Hepatocyte (in vitro differentiated cells): ENCODE measurements around the gene TBC1D24. TPM values are rescaled to one million over a fixed set of nuclear protein-coding genes. Genes with fewer than 3 reads are reported as not detected.

Source experiments
- DNase-seq: peaks from one replicate; pipeline ENCODE4 v3.0.0-alpha.2; 2016; ENCODE audit warnings: low spot score
- H2AFZ ChIP-seq: fragments of 200-600 bp; sonication (generic); 2 replicates; pipeline ENCODE4 v1.6.0; 2016; ENCODE audit warnings: antibody characterized with exemption, mild to moderate bottlenecking
- H3K27ac ChIP-seq: fragments of 200-600 bp; sonication (generic); 2 replicates; pipeline ENCODE4 v1.5.1; 2016; ENCODE audit warnings: mild to moderate bottlenecking
- H3K27me3 ChIP-seq: fragments of 200-600 bp; sonication (generic); 2 replicates; pipeline ENCODE4 v1.6.1; 2016
- H3K36me3 ChIP-seq: fragments of 200-600 bp; sonication (generic); replicated peaks from 2 replicates; pipeline ENCODE4 v1.5.1; 2016; ENCODE audit warnings: low read depth; ENCODE audit not compliant: insufficient read depth
- H3K4me1 ChIP-seq: fragments of 200-600 bp; sonication (generic); 2 replicates; pipeline ENCODE4 v1.5.1; 2016; ENCODE audit warnings: mild to moderate bottlenecking, moderate library complexity; ENCODE audit not compliant: insufficient read depth
- H3K4me2 ChIP-seq: fragments of 200-600 bp; sonication (generic); 2 replicates; pipeline ENCODE4 v1.6.0; 2016
- H3K4me3 ChIP-seq: fragments of 200-600 bp; sonication (generic); 2 replicates; pipeline ENCODE4 v1.5.1; 2016; ENCODE audit warnings: mild to moderate bottlenecking
- H3K79me2 ChIP-seq: fragments of 200-600 bp; sonication (generic); 2 replicates; pipeline ENCODE4 v1.6.0; 2017; ENCODE audit warnings: mild to moderate bottlenecking
- H3K9me2 ChIP-seq: fragments of 200-600 bp; sonication (generic); replicated peaks from 2 replicates; pipeline ENCODE4 v1.6.0; 2017; ENCODE audit warnings: mild to moderate bottlenecking; ENCODE audit not compliant: insufficient read depth
- H3K9me3 ChIP-seq: fragments of 200-600 bp; sonication (generic); 2 replicates; pipeline ENCODE4 v1.5.1; 2016; ENCODE audit warnings: low read depth, mild to moderate bottlenecking
- H4K20me1 ChIP-seq: fragments of 200-600 bp; sonication (generic); 2 replicates; pipeline ENCODE4 v1.6.0; 2016; ENCODE audit warnings: mild to moderate bottlenecking; ENCODE audit not compliant: insufficient read depth, poor library complexity, severe bottlenecking
- EZH2 ChIP-seq: fragments of 200-600 bp; sonication (generic); IDR thresholded peaks from 2 replicates; pipeline ENCODE4 v1.6.1; 2016; ENCODE audit warnings: antibody characterized with exemption, mild to moderate bottlenecking, borderline replicate concordance
- EZH2phosphoT487 ChIP-seq: fragments of 200-600 bp; sonication (generic); IDR thresholded peaks from one replicate; pipeline ENCODE4 v1.6.1; 2018; ENCODE audit warnings: antibody characterized with exemption, mild to moderate bottlenecking, low read depth, moderate library complexity; ENCODE audit not compliant: unreplicated experiment, severe bottlenecking
- WGBS: methylation state at CpG from one replicate; pipeline ENCODE4 v1.1.6; 2016; ENCODE audit warnings: low lambda C conversion rate; ENCODE audit errors: missing lambda C conversion rate; 5-methylcytosine and 5-hydroxymethylcytosine counted together
- polyA plus RNA-seq: library from polyadenylated mRNA; unstranded; fragments of >200 nt; fragmentation: Nextera tagmentation; extraction: Ambion mirVana; gene quantifications from 2 replicates; pipeline ENCODE4 v1.2.1, GENCODE V29; 2016
- total RNA-seq: library from RNA; depleted of rRNA; stranded (reverse); fragments of >200 nt; gene quantifications from 2 replicates; pipeline ENCODE4 v1.2.3, GENCODE V29; 2014
- TF ChIP-seq, protein P1 (sequence below): fragments of 200-600 bp; sonication (generic); IDR thresholded peaks from 2 replicates; pipeline ENCODE4 v1.5.1; 2016; ENCODE audit warnings: antibody characterized with exemption, mild to moderate bottlenecking; ENCODE audit not compliant: poor library complexity

Gene TBC1D24
- total and polyA plus RNA-seq, 2 experiments from 2014 or later, result 8.3 to 13.6 TPM

DNA sequence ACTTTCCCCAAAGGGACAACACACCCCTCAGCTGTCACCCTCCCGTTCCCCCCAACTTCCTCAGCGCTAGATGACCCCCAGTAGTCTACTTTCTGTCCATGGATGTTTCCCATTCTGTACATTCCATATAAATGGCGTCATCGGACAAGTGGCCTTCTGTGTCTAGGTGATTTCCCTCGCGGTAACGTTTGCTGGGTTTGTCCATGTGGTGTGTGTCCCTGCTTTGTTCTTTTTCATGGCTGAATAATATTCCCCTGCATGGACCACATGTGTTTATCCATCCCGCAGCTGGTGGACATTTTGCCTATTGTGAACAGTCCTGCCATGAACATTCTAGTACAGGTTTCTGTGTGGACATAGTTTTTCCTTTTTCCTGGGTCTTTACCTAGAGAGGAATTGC, 22.3 kb upstream of the TBC1D24 start:
- Histone ChIP-seq H3K9me2 (no peaks in the 10 kb centered on the region), H3K27ac (no peak overlapping the region), H4K20me1 (no peaks in the 10 kb centered on the region), H3K4me1 (no peaks in the 10 kb centered on the region), H3K27me3 (no peaks in the 10 kb centered on the region), H3K4me2 (no peak overlapping the region), H3K4me3 (no peak overlapping the region), H3K9me3 (no peaks in the 10 kb centered on the region), H2AFZ (no peak overlapping the region), H3K79me2 (no peaks in the 10 kb centered on the region), H3K36me3 (no peaks in the 10 kb centered on the region)
- no peak for DNase-seq
- WGBS, result 98% methylated on average over 8 of the region's 8 CpGs
- TF ChIP-seq, protein P1, sequence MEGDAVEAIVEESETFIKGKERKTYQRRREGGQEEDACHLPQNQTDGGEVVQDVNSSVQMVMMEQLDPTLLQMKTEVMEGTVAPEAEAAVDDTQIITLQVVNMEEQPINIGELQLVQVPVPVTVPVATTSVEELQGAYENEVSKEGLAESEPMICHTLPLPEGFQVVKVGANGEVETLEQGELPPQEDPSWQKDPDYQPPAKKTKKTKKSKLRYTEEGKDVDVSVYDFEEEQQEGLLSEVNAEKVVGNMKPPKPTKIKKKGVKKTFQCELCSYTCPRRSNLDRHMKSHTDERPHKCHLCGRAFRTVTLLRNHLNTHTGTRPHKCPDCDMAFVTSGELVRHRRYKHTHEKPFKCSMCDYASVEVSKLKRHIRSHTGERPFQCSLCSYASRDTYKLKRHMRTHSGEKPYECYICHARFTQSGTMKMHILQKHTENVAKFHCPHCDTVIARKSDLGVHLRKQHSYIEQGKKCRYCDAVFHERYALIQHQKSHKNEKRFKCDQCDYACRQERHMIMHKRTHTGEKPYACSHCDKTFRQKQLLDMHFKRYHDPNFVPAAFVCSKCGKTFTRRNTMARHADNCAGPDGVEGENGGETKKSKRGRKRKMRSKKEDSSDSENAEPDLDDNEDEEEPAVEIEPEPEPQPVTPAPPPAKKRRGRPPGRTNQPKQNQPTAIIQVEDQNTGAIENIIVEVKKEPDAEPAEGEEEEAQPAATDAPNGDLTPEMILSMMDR, result no peak
- TF ChIP-seq EZH2, result no peak
- no peak for TF ChIP-seq EZH2phosphoT487

DNA sequence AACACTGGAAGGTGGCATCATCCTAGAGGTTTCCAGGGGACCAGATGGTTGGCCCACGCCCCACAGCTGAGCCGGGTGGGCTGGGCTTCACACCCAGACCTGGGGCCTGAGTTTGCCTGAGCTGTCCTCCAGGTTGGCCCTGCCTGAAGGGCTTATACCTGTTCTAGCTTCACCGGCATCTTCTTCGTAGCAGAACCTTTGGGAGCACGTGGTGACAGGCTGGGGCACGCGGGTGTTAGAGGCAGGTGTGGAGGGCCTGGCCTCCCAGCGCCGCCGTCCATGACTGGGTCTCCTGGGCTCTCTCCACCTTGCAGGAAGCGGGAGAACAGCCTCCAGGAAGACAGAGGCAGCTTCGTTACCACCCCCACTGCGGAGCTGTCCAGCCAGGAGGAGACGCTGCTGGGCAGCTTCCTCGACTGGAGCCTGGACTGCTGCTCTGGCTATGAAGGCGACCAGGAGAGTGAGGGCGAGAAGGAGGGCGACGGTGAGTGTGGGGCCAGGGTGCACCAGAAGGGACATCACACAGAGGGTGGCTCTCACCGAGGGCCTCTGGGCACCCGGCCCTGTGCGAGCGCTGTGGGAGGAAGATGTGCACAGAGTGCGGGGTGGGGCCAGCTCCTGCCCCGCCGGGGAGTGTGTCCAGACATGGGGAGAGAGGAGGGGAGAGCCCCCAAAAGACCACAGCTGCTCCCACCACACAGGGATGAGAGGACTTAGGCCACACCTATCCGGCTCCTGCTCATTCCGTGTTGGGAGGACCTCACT, 19.7 kb upstream of the TBC1D24 start:
- Histone ChIP-seq H3K4me2 (no peak overlapping the region), H3K27me3 (no peaks in the 10 kb centered on the region), H2AFZ (no peak overlapping the region), H4K20me1 (no peaks in the 10 kb centered on the region), H3K36me3 (no peaks in the 10 kb centered on the region), H3K9me2 (no peaks in the 10 kb centered on the region), H3K9me3 (no peaks in the 10 kb centered on the region), H3K4me3 (no peak overlapping the region), H3K27ac (no peak overlapping the region), H3K79me2 (no peaks in the 10 kb centered on the region), H3K4me1 (peaks cover 7% of the 10 kb centered on the region)
- WGBS, result 97% methylated on average over 28 of the region's 28 CpGs
- TF ChIP-seq EZH2phosphoT487 (no peak), EZH2 (no peak)
- TF ChIP-seq, protein P1, result no peak
- DNase-seq, result no peak

DNA sequence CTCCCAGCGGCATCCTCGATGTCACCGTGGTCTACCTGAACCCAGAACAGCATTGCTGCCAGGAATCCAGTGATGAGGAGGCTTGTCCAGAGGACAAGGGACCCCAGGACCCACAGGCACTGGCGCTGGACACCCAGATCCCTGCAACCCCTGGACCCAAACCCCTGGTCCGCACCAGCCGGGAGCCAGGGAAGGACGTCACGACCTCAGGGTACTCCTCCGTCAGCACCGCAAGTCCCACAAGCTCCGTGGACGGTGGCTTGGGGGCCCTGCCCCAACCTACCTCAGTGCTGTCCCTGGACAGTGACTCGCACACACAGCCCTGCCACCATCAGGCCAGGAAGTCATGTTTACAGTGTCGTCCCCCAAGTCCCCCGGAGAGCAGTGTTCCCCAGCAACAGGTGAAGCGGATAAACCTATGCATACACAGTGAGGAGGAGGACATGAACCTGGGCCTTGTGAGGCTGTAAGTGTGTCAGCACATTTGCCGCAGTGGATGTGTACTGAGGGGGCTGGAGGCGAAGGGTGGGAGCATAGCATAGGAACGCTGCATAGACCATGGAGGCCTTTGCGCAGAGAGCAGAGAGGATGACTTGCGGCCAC, 18.3 kb upstream of the TBC1D24 start:
- H3K9me3 ChIP-seq, result no peaks in the 10 kb centered on the region
- TF ChIP-seq, protein P1, result no peak
- TF ChIP-seq EZH2 (no peak), EZH2phosphoT487 (no peak)
- H3K4me2 ChIP-seq, result no peak overlapping the region

More for the DNA sequence above, 18.3 kb upstream of the TBC1D24 start:
- Histone ChIP-seq H4K20me1 (no peaks in the 10 kb centered on the region), H2AFZ (no peak overlapping the region), H3K4me1 (peaks cover 7% of the 10 kb centered on the region), H3K27ac (no peak overlapping the region), H3K4me3 (no peak overlapping the region), H3K27me3 (no peaks in the 10 kb centered on the region), H3K9me2 (no peaks in the 10 kb centered on the region), H3K36me3 (no peaks in the 10 kb centered on the region), H3K79me2 (no peaks in the 10 kb centered on the region)
- DNase-seq, result no peak
- 95% methylated on average over 21 of the region's 21 CpGs for WGBS
